Neural cell (in vitro differentiated cells): ENCODE data around the gene SFMBT1. TPM values are rescaled to one million over a fixed set of nuclear protein-coding genes. Genes with fewer than 3 reads are reported as not detected.

Experiments used
- H2AFZ ChIP-seq: fragments of 200-600, 300-800 bp; sonication (generic), shearing (Covaris generic); 2 replicates; pipeline ENCODE4 v1.6.0; 2014; ENCODE audit warnings: low read depth, mild to moderate bottlenecking, antibody characterized with exemption, low read length, moderate library complexity
- H3F3A ChIP-seq: fragments of 200-600 bp; shearing (Covaris generic); 2 replicates; pipeline ENCODE4 v1.6.1; 2016; ENCODE audit warnings: mild to moderate bottlenecking, moderate library complexity, mixed read lengths, antibody characterized with exemption, low read length; ENCODE audit not compliant: insufficient read depth, poor library complexity, severe bottlenecking
- H3K27ac ChIP-seq: fragments of 200-600, 300-800 bp; sonication (generic), shearing (Covaris generic); 2 replicates; pipeline ENCODE4 v1.5.1; 2014; ENCODE audit warnings: mild to moderate bottlenecking, low read length, moderate library complexity
- H3K27me3 ChIP-seq: fragments of 300-800, 200-600 bp; sonication (generic), shearing (Covaris generic); 2 replicates; pipeline ENCODE4 v1.6.0; 2014; ENCODE audit warnings: mild to moderate bottlenecking, low read depth, low read length, moderate library complexity; ENCODE audit not compliant: insufficient read depth
- H3K36me3 ChIP-seq: fragments of 300-800, 200-600 bp; sonication (generic), shearing (Covaris generic); 2 replicates; pipeline ENCODE4 v1.5.1; 2014; ENCODE audit warnings: mild to moderate bottlenecking, antibody characterized with exemption, low read length, moderate library complexity; ENCODE audit not compliant: insufficient read depth
- H3K4me2 ChIP-seq: fragments of 300-800, 200-600 bp; sonication (generic), shearing (Covaris generic); 2 replicates; pipeline ENCODE4 v1.6.0; 2014; ENCODE audit warnings: mild to moderate bottlenecking, low read length
- H3K4me3 ChIP-seq: fragments of 300-800, 200-600 bp; sonication (generic), shearing (Covaris generic); 2 replicates; pipeline ENCODE4 v1.5.1; 2014; ENCODE audit warnings: mild to moderate bottlenecking, low read length, moderate library complexity
- H3K79me2 ChIP-seq: fragments of 200-600 bp; shearing (Covaris generic); replicated peaks from 2 replicates; pipeline ENCODE4 v1.6.0; 2014; ENCODE audit warnings: mild to moderate bottlenecking, low read length, moderate library complexity; ENCODE audit not compliant: insufficient read depth
- H3K9ac ChIP-seq: fragments of 300-800, 200-600 bp; sonication (generic), shearing (Covaris generic); 2 replicates; pipeline ENCODE4 v1.6.1; 2016; ENCODE audit warnings: mild to moderate bottlenecking, low read length, mixed read lengths
- H3K9me2 ChIP-seq: fragments of 200-600 bp; shearing (Covaris generic); 2 replicates; pipeline ENCODE4 v1.6.1; 2016; ENCODE audit warnings: mild to moderate bottlenecking, low read length, mixed read lengths; ENCODE audit not compliant: insufficient read depth
- H3K9me3 ChIP-seq: fragments of 200-600, 300-800 bp; sonication (generic), shearing (Covaris generic); 2 replicates; pipeline ENCODE4 v1.6.1; 2016; ENCODE audit warnings: mild to moderate bottlenecking, mixed run types, low read length, moderate library complexity, mixed read lengths
- H4K20me1 ChIP-seq: fragments of 200-600 bp; shearing (Covaris generic); 2 replicates; pipeline ENCODE4 v1.6.1; 2016; ENCODE audit warnings: mild to moderate bottlenecking, mixed run types; ENCODE audit not compliant: insufficient read depth
- EP300 ChIP-seq: fragments of 450-650 bp; conservative IDR thresholded peaks from 2 replicates; pipeline ENCODE4 v1.6.1; 2014; ENCODE audit warnings: antibody characterized with exemption, mild to moderate bottlenecking, moderate library complexity; ENCODE audit not compliant: poor library complexity, severe bottlenecking
- EZH2 ChIP-seq: fragments of 200-600, 300-800 bp; shearing (Covaris generic), sonication (generic); IDR thresholded peaks from 2 replicates; pipeline ENCODE4 v1.6.1; 2014; ENCODE audit warnings: antibody characterized with exemption, low read length, borderline replicate concordance, mild to moderate bottlenecking; ENCODE audit not compliant: insufficient read depth, poor library complexity, severe bottlenecking
- MXI1 ChIP-seq: fragments of 450-650 bp; conservative IDR thresholded peaks from 2 replicates; pipeline ENCODE4 v1.6.1; 2014; ENCODE audit warnings: antibody characterized with exemption, mild to moderate bottlenecking; ENCODE audit not compliant: poor library complexity, severe bottlenecking
- POLR2AphosphoS5 ChIP-seq: IDR thresholded peaks from 2 replicates; pipeline ENCODE4 v1.6.1; 2012
- RAD21 ChIP-seq: fragments of 450-650 bp; conservative IDR thresholded peaks from 2 replicates; pipeline ENCODE4 v1.6.1; 2014; ENCODE audit warnings: antibody characterized with exemption, mild to moderate bottlenecking, moderate library complexity
- SMC3 ChIP-seq: fragments of 450-650 bp; conservative IDR thresholded peaks from 2 replicates; pipeline ENCODE4 v1.6.1; 2014; ENCODE audit warnings: antibody characterized with exemption, mild to moderate bottlenecking, moderate library complexity; ENCODE audit not compliant: poor library complexity
- TAF1 ChIP-seq: IDR thresholded peaks from 2 replicates; pipeline ENCODE4 v1.6.1; 2012; ENCODE audit warnings: low read depth
- polyA plus RNA-seq: library from polyadenylated mRNA; depleted of rRNA; stranded (reverse); fragments of >200 nt; gene quantifications from 2 replicates; pipeline ENCODE4 v1.2.3, GENCODE V29; 2014
- TF ChIP-seq, protein P1 (sequence below): fragments of 450-650 bp; IDR thresholded peaks from 2 replicates; pipeline ENCODE4 v1.5.1; 2014; ENCODE audit warnings: antibody characterized with exemption, mild to moderate bottlenecking, moderate library complexity; ENCODE audit not compliant: poor library complexity, severe bottlenecking
- TF ChIP-seq, protein P2 (sequence below): IDR thresholded peaks from 2 replicates; pipeline ENCODE4 v1.6.1; 2012; ENCODE audit warnings: borderline replicate concordance

The SFMBT1 gene
- polyA plus RNA-seq, 1 donor from 2014 or later: 17.3 TPM

DNA sequence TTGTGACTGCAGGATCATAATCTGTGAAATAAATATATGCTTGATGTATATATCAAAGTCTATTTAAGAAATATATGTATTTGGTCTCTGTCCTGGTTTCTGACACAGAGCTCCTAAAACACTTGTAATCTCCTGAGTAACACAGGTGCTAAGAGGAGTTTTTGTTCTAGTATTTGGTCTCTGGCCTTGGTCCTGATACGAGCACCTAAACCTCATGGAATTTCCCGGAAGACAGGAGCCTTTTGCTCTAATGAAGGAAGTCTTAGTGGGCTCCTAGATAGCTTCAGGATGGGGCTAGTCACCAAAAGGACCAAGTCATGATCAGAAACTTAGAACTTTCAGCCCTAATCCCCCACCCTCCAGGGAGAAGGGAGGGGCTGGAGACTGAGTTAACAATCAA, 191.9 kb downstream of the SFMBT1 start:
- H2AFZ ChIP-seq: no peak overlapping the region
- no peak overlapping the region for H3K9ac ChIP-seq
- H4K20me1 ChIP-seq: no peaks in the 10 kb centered on the region
- no peaks in the 10 kb centered on the region for H3K9me2 ChIP-seq
- H3F3A ChIP-seq: no peaks in the 10 kb centered on the region
- H3K4me3 ChIP-seq: no peak overlapping the region
- H3K27me3 ChIP-seq: no peaks in the 10 kb centered on the region
- no peak overlapping the region for H3K27ac ChIP-seq
- H3K9me3 ChIP-seq: no peaks in the 10 kb centered on the region
- H3K36me3 ChIP-seq: no peaks in the 10 kb centered on the region
- no peak overlapping the region for H3K4me2 ChIP-seq
- TF ChIP-seq, protein P1, sequence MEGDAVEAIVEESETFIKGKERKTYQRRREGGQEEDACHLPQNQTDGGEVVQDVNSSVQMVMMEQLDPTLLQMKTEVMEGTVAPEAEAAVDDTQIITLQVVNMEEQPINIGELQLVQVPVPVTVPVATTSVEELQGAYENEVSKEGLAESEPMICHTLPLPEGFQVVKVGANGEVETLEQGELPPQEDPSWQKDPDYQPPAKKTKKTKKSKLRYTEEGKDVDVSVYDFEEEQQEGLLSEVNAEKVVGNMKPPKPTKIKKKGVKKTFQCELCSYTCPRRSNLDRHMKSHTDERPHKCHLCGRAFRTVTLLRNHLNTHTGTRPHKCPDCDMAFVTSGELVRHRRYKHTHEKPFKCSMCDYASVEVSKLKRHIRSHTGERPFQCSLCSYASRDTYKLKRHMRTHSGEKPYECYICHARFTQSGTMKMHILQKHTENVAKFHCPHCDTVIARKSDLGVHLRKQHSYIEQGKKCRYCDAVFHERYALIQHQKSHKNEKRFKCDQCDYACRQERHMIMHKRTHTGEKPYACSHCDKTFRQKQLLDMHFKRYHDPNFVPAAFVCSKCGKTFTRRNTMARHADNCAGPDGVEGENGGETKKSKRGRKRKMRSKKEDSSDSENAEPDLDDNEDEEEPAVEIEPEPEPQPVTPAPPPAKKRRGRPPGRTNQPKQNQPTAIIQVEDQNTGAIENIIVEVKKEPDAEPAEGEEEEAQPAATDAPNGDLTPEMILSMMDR: no peak
- no peak for TF ChIP-seq TAF1
- no peak for TF ChIP-seq MXI1
- TF ChIP-seq SMC3: no peak
- TF ChIP-seq POLR2AphosphoS5: no peak
- no peak for TF ChIP-seq EP300
- no peak for TF ChIP-seq EZH2
- TF ChIP-seq, protein P2, sequence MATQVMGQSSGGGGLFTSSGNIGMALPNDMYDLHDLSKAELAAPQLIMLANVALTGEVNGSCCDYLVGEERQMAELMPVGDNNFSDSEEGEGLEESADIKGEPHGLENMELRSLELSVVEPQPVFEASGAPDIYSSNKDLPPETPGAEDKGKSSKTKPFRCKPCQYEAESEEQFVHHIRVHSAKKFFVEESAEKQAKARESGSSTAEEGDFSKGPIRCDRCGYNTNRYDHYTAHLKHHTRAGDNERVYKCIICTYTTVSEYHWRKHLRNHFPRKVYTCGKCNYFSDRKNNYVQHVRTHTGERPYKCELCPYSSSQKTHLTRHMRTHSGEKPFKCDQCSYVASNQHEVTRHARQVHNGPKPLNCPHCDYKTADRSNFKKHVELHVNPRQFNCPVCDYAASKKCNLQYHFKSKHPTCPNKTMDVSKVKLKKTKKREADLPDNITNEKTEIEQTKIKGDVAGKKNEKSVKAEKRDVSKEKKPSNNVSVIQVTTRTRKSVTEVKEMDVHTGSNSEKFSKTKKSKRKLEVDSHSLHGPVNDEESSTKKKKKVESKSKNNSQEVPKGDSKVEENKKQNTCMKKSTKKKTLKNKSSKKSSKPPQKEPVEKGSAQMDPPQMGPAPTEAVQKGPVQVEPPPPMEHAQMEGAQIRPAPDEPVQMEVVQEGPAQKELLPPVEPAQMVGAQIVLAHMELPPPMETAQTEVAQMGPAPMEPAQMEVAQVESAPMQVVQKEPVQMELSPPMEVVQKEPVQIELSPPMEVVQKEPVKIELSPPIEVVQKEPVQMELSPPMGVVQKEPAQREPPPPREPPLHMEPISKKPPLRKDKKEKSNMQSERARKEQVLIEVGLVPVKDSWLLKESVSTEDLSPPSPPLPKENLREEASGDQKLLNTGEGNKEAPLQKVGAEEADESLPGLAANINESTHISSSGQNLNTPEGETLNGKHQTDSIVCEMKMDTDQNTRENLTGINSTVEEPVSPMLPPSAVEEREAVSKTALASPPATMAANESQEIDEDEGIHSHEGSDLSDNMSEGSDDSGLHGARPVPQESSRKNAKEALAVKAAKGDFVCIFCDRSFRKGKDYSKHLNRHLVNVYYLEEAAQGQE: no peak
- TF ChIP-seq RAD21: no peak
- H3K79me2 ChIP-seq: no peaks in the 10 kb centered on the region

Other genes with a start within 250 kb of the SFMBT1 start
- gene ITIH4, start 215.4 kb downstream of the SFMBT1 start, polyA plus RNA-seq: 16.3 and 29.5 TPM in 2 replicates
- not detected in 2 replicates for gene MUSTN1, start 211.1 kb downstream of the SFMBT1 start, polyA plus RNA-seq
- 14.6 and 24.9 TPM in 2 replicates for gene STIMATE, start 148.5 kb downstream of the SFMBT1 start, polyA plus RNA-seq
- gene RFT1, start 84.4 kb upstream of the SFMBT1 start, polyA plus RNA-seq: 6.1 and 10.2 TPM in 2 replicates
- gene PRKCD, start 115.1 kb upstream of the SFMBT1 start, polyA plus RNA-seq: not detected in 2 replicates
- 194 and 246 TPM in 2 replicates for gene TKT, start 209.9 kb upstream of the SFMBT1 start, polyA plus RNA-seq